Endothelial cell of umbilical vein (primary cell): ENCODE results near the gene DLX3. TPM values are rescaled to one million over a fixed set of nuclear protein-coding genes. Genes with fewer than 3 reads are reported as not detected.

ENCODE experiments used
- BruUV-seq: library from RNA; stranded (reverse); fragments of 400-500 nt; replicated peaks from 2 replicates; lab custom pipeline; 2021; lab: Mats Ljungman, UMichigan
- CTCF ChIA-PET: fragments of 300-600, 350-600 bp; sonication (Branson Sonifier 250); formaldehyde crosslinking; loops from one replicate; lab custom pipeline; 2021; ENCODE audit warnings: antibody characterized with exemption, inconsistent platforms; lab: Charles Lee
- POLR2A ChIA-PET: fragments of 300-600, 350-600 bp; sonication (Branson Sonifier 250); formaldehyde crosslinking; loops from one replicate; lab custom pipeline; 2021; ENCODE audit warnings: antibody characterized with exemption, inconsistent platforms; lab: Charles Lee
- DNase-seq: peaks from one replicate; pipeline ENCODE4 v3.0.0-alpha.2; 2011; ENCODE audit warnings: low read depth, low spot score
- FAIRE-seq: peaks from 2 replicates; lab custom pipeline; 2011; peaks lifted over from hg19 to GRCh38; lab: Jason Lieb, UNC
- H2AFZ ChIP-seq: 2 replicates; pipeline ENCODE4 v1.6.0; 2012; ENCODE audit warnings: low read depth, low read length, control low read depth, inconsistent platforms
- H3K27ac ChIP-seq: 2 replicates; pipeline ENCODE4 v1.5.1; 2011; ENCODE audit warnings: low read depth, mild to moderate bottlenecking, control low read depth, low read length, moderate library complexity; ENCODE audit not compliant: insufficient read depth
- H3K27me3 ChIP-seq, 2 experiments: 2 replicates each; pipeline versions ENCODE4 v1.6.0 to v1.6.1; 2011; ENCODE audit warnings: low read length in 2 of 2, mixed read lengths in 1 of 2; ENCODE audit not compliant: control insufficient read depth in 2 of 2, insufficient read depth in 2 of 2
- H3K36me3 ChIP-seq, 2 experiments: 2 replicates in 1 of 2; 3 replicates in 1 of 2; pipeline ENCODE4 v1.5.1; 2011; ENCODE audit warnings: low read length in 2 of 2, mild to moderate bottlenecking in 1 of 2, moderate library complexity in 1 of 2; ENCODE audit not compliant: control insufficient read depth in 2 of 2, insufficient read depth in 2 of 2; ENCODE audit errors: extremely low read depth in 1 of 2
- H3K4me1 ChIP-seq: 3 replicates; pipeline ENCODE4 v1.5.1; 2011; ENCODE audit warnings: mild to moderate bottlenecking, low read length; ENCODE audit not compliant: control insufficient read depth, insufficient read depth; ENCODE audit errors: extremely low read depth
- H3K4me2 ChIP-seq: 2 replicates; pipeline ENCODE4 v1.6.1; 2011; ENCODE audit warnings: low read length, control low read depth, mixed read lengths; ENCODE audit not compliant: insufficient read depth
- H3K4me3 ChIP-seq, 3 experiments: fragments of 200-600 bp in 1 of 3; sonication (generic), shearing (Covaris generic) in 1 of 3; replicated peaks in 1 of 3; 2 replicates each; pipeline ENCODE4 v1.5.1; 2011 to 2016; ENCODE audit warnings: control low read depth in 3 of 3, low read length in 3 of 3, mild to moderate bottlenecking in 2 of 3, inconsistent platforms in 1 of 3, low read depth in 1 of 3, moderate library complexity in 1 of 3; ENCODE audit not compliant: insufficient read depth in 1 of 3
- H3K79me2 ChIP-seq: 2 replicates; pipeline ENCODE4 v1.6.0; 2012; ENCODE audit warnings: low read length, inconsistent platforms; ENCODE audit not compliant: control insufficient read depth, insufficient read depth
- H3K9ac ChIP-seq: replicated peaks from 2 replicates; pipeline ENCODE3; 2011; ENCODE audit warnings: low read length, control low read depth; ENCODE audit not compliant: insufficient read depth; ENCODE audit errors: extremely low read depth
- H3K9me1 ChIP-seq: replicated peaks from 3 replicates; pipeline ENCODE4 v1.6.0; 2011; ENCODE audit warnings: mild to moderate bottlenecking, low read length; ENCODE audit not compliant: control insufficient read depth, insufficient read depth; ENCODE audit errors: extremely low read depth
- H3K9me3 ChIP-seq: replicated peaks from 2 replicates; pipeline ENCODE4 v1.5.1; 2012; ENCODE audit warnings: low read length, inconsistent platforms; ENCODE audit not compliant: control insufficient read depth, insufficient read depth
- H4K20me1 ChIP-seq: replicated peaks from 2 replicates; pipeline ENCODE3; 2011; ENCODE audit warnings: mild to moderate bottlenecking, low read length; ENCODE audit not compliant: control insufficient read depth, insufficient read depth; ENCODE audit errors: extremely low read depth
- CTCF ChIP-seq, 2 donors: IDR thresholded peaks; 1 replicate in 1 of 2; 2 replicates in 1 of 2; pipeline ENCODE4 v1.5.1; 2011; ENCODE audit warnings: low read length in 2 of 2, mild to moderate bottlenecking in 2 of 2, moderate library complexity in 2 of 2, control low read depth in 1 of 2, inconsistent platforms in 1 of 2, low read depth in 1 of 2; ENCODE audit not compliant: insufficient read depth in 1 of 2; ENCODE audit errors: extremely low read depth in 1 of 2
- EZH2 ChIP-seq: IDR thresholded peaks from 2 replicates; pipeline ENCODE4 v1.6.1; 2012; ENCODE audit warnings: borderline replicate concordance, low read depth, mild to moderate bottlenecking, moderate library complexity, low read length, inconsistent platforms; ENCODE audit not compliant: severe bottlenecking
- FOS ChIP-seq: IDR thresholded peaks from 2 replicates; pipeline ENCODE4 v1.6.1; 2011; ENCODE audit warnings: mild to moderate bottlenecking, low read length, moderate library complexity, borderline replicate concordance; ENCODE audit not compliant: insufficient read depth
- GATA2 ChIP-seq: IDR thresholded peaks from 2 replicates; pipeline ENCODE4 v1.7.0; 2011; ENCODE audit warnings: low read depth, mild to moderate bottlenecking, moderate library complexity, mixed read lengths, low read length; ENCODE audit not compliant: insufficient read length, insufficient read depth
- JUN ChIP-seq: IDR thresholded peaks from 2 replicates; pipeline ENCODE4 v1.6.1; 2011; ENCODE audit warnings: borderline replicate concordance, low read depth; ENCODE audit not compliant: insufficient read length, insufficient read depth
- MAX ChIP-seq: IDR thresholded peaks from 2 replicates; pipeline ENCODE4 v1.6.1; 2011; ENCODE audit not compliant: insufficient read depth, insufficient read length
- MYC ChIP-seq: IDR thresholded peaks from one replicate; pipeline ENCODE4 v1.6.1; 2011; ENCODE audit warnings: mild to moderate bottlenecking, low read depth, low read length
- POLR2A ChIP-seq: IDR thresholded peaks from 2 replicates; pipeline ENCODE4 v1.6.1; 2012; ENCODE audit warnings: low read depth, mild to moderate bottlenecking, control low read depth, low read length
- POLR2AphosphoS5 ChIP-seq: IDR thresholded peaks from 2 replicates; pipeline ENCODE4 v1.6.1; 2012; ENCODE audit warnings: low read depth, mild to moderate bottlenecking, control low read depth, low read length, moderate library complexity; ENCODE audit not compliant: insufficient read depth
- dilution Hi-C: fragments of 300-500 bp; cut with MboI; formaldehyde crosslinking; loops from one replicate; pipeline ENCODE4 v1.15.0; 2019; ENCODE audit warnings: low sequenced_read_pairs; ENCODE audit not compliant: extremely low pct_ligation_motif_present
- intact Hi-C: fragments of 100-400 bp; cut with micrococcal nuclease; formaldehyde crosslinking; loops from one replicate; pipeline ENCODE4 v1.10.0; 2022
- polyA plus RNA-seq, 4 experiments: library from polyadenylated mRNA; depleted of rRNA in 3 of 4; stranded (reverse) in 3 of 4; unstranded in 1 of 4; fragments of >200 nt; gene quantifications; 2 replicates each; pipeline versions ENCODE4 v1.2.1 to v1.2.3, GENCODE V29; 2011 to 2012; ENCODE audit warnings: missing spikeins in 1 of 4
- total RNA-seq: library from RNA; stranded (reverse); gene quantifications from 2 replicates; pipeline ENCODE4 v1.2.3, GENCODE V29; 2021

The DLX3 gene
- total and polyA plus RNA-seq, 2 donors (not counting 3 experiments of a cell fraction or from before 2014, with no cell fraction given): not detected

- Histone ChIP-seq H3K27me3 (peaks cover 62 to 69% of the 10 kb centered on the region in 2 experiments), H3K27ac (no peak overlapping the region), H3K79me2 (no peaks in the 10 kb centered on the region), H3K4me1 (no peaks in the 10 kb centered on the region), H3K9me3 (no peaks in the 10 kb centered on the region), H3K36me3 (no peaks in the 10 kb centered on the region), H3K4me3 (no peak overlapping the region), H3K9ac (no peak overlapping the region), H2AFZ (no peak overlapping the region), H3K9me1 (no peaks in the 10 kb centered on the region), H3K4me2 (no peak overlapping the region), H4K20me1 (no peaks in the 10 kb centered on the region)
- no peak for FAIRE-seq
- intact Hi-C loops: no loop called here
- ChIA-PET POLR2A (no interaction called here), CTCF (no interaction called here)
- no peak for TF ChIP-seq MYC
- no peak for TF ChIP-seq POLR2AphosphoS5
- TF ChIP-seq FOS: no peak
- TF ChIP-seq CTCF (IDR thresholded peaks at IDR 0.05; ENCODE audit: extremely low read depth in 1 of 2, insufficient read depth in 1 of 2, low read depth in 1 of 2, low read length in 2 of 2): no peak
- TF ChIP-seq JUN: no peak
- TF ChIP-seq POLR2A: no peak
- no peak for TF ChIP-seq GATA2
- no peak for TF ChIP-seq MAX
- no peak for TF ChIP-seq EZH2
- DNase-seq: no peak
- dilution Hi-C loops: no loop called here
- BruUV-seq: no TSS peak
These were observed 3.6 kb downstream of the DLX3 start for GRCh38 chr17:49991409-49991808.
